Endometrial microvascular endothelial cells (primary cell): ENCODE data around the gene SGMS2. TPM values are rescaled to one million over a fixed set of nuclear protein-coding genes. Genes with fewer than 3 reads are reported as not detected.

Source experiments
- in situ Hi-C: cut with HindIII; loops from 2 replicates; pipeline ENCODE4 v1.10.0; 2017; ENCODE audit warnings: low sequenced_read_pairs, low pct_unique_long_range_greater_than_20kb; ENCODE audit errors: inconsistent ontology term
- total RNA-seq: library from RNA; depleted of rRNA; stranded (reverse); fragments of >200 nt; gene quantifications from one replicate; pipeline ENCODE4 v1.2.3, GENCODE V29; 2015; ENCODE audit errors: inconsistent ontology term

The SGMS2 gene
- 84.4 TPM for total RNA-seq

- in situ Hi-C loops, result no loop called here
Observed at GRCh38 chr4:107824350-107825071, at the start of gene SGMS2. Gene SGMS2, plus strand, starts transcription at chr4:107824932. Its CDS starts 70,622 bp downstream, at chr4:107895554.

- in situ Hi-C loops, result no loop called here
Observed at GRCh38 chr4:107777890-107778289, 46.8 kb upstream of the SGMS2 start.

- in situ Hi-C loops, result no loop called here
Observed at GRCh38 chr4:107778784-107779530, 45.8 kb upstream of the SGMS2 start.

GRCh38 chr4:107780665-107781064, 44.1 kb upstream of the SGMS2 start:
- in situ Hi-C loops, result no loop called here

GRCh38 chr4:107791902-107792301, 32.8 kb upstream of the SGMS2 start:
- in situ Hi-C loops, result no loop called here

- in situ Hi-C loops, result no loop called here
Observed at GRCh38 chr4:107792711-107793110, 32.0 kb upstream of the SGMS2 start.

GRCh38 chr4:107793996-107794395, 30.7 kb upstream of the SGMS2 start:
- in situ Hi-C loops, result no loop called here

GRCh38 chr4:107799669-107800450, 24.9 kb upstream of the SGMS2 start:
- in situ Hi-C loops, result no loop called here

- in situ Hi-C loops, result no loop called here
Observed at GRCh38 chr4:107800706-107801105, 24.0 kb upstream of the SGMS2 start.

- in situ Hi-C loops, result no loop called here
Observed at GRCh38 chr4:107801766-107802211, 22.9 kb upstream of the SGMS2 start.

- in situ Hi-C loops, result no loop called here
Observed at GRCh38 chr4:107804956-107805355, 19.8 kb upstream of the SGMS2 start.

- in situ Hi-C loops, result no loop called here
Observed at GRCh38 chr4:107806196-107806595, 18.5 kb upstream of the SGMS2 start.

GRCh38 chr4:107808572-107808971, 16.2 kb upstream of the SGMS2 start:
- in situ Hi-C loops, result no loop called here

- in situ Hi-C loops, result no loop called here
Observed at GRCh38 chr4:107809210-107809609, 15.5 kb upstream of the SGMS2 start.

- in situ Hi-C loops, result no loop called here
Observed at GRCh38 chr4:107814758-107815157, 10.0 kb upstream of the SGMS2 start.

GRCh38 chr4:107815158-107815557, 9.6 kb upstream of the SGMS2 start:
- in situ Hi-C loops, result no loop called here

GRCh38 chr4:107818301-107818910, 6.3 kb upstream of the SGMS2 start:
- in situ Hi-C loops, result no loop called here

GRCh38 chr4:107823870-107824349, 822 bp upstream of the SGMS2 start:
- in situ Hi-C loops, result no loop called here
